ENCODE measurements around the gene SLC33A1. TPM values are rescaled to one million over a fixed set of nuclear protein-coding genes. Genes with fewer than 3 reads are reported as not detected.

The SLC33A1 gene
- total RNA-seq, 1 experiment from 2014 or later = 23.3 TPM

DNA sequence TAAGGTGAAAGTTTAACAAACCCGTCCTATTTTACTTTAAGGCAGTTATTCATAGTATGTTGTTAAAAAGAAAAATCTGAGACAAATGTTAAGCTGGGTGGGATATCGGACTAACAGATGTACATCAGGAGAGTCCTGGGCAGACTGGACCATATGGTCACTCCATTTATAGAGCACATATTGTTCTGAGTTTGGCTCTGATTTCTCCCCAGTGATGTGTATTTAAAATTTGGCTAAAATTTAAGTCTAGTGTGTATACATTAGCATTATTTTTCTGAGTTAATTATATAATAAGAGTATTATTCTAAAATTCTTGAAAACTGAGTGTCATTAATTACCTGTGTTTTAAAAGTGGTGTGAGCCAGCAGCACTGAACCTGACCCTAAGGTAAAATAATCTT is 22.3 kb upstream of the SLC33A1 start:
- Histone ChIP-seq H4K20me1 (ENCODE audit: insufficient read depth) (peaks cover 40% of the 10 kb centered on the region; the same call in 1 of the 2 replicates), H3K27ac (ENCODE audit: low read depth, low read length) (no peak overlapping the region), H3K36me3 (ENCODE audit: control insufficient read depth in 1 of 2, insufficient read depth in 2 of 2, low read length in 2 of 2) (no peaks in the 10 kb centered on the region), H3K27me3 (ENCODE audit: insufficient read depth, low read length) (no peaks in the 10 kb centered on the region), H3K4me1 (ENCODE audit: control insufficient read depth in 1 of 2, insufficient read depth in 2 of 2, low read length in 2 of 2) (peaks cover 0 to 16% of the 10 kb centered on the region in 2 experiments; a peak in 2 of 4 replicates), H3K4me3 (replicated peaks in 1 of 2; ENCODE audit: low read depth in 1 of 2, low read length in 2 of 2) (no peak overlapping the region), H3K79me2 (ENCODE audit: insufficient read depth, low read length) (peaks cover 100% of the 10 kb centered on the region), H3K9me2 (ENCODE audit: insufficient read depth) (no peaks in the 10 kb centered on the region), H2AFZ (ENCODE audit: low read depth, low read length, poor library complexity, severe bottlenecking) (no peak overlapping the region), H3K4me2 (ENCODE audit: low read length) (no peak overlapping the region), H3K9ac (ENCODE audit: low read length) (no peak overlapping the region), H3K9me3 (ENCODE audit: control insufficient read depth in 1 of 2, insufficient read depth in 1 of 2, low read depth in 1 of 2, low read length in 2 of 2) (no peaks in the 10 kb centered on the region)
- intact Hi-C loops (cut with micrococcal nuclease) = no loop called here
- ATAC-seq (no peak), DNase-seq (ENCODE audit: low read depth, low spot score) (no peak)
- ChIA-PET CTCF (no interaction called here), RAD21 (ENCODE audit: low non-redundant PET in 1 of 2, low total read pairs in 2 of 2, uncharacterized antibody in 2 of 2, unreplicated experiment in 2 of 2) (no interaction called here), POLR2A (no interaction called here)
- TF ChIP-seq, protein P1, sequence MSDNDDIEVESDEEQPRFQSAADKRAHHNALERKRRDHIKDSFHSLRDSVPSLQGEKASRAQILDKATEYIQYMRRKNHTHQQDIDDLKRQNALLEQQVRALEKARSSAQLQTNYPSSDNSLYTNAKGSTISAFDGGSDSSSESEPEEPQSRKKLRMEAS (IDR thresholded peaks at IDR 0.05) = no peak
- TF ChIP-seq, protein P2, sequence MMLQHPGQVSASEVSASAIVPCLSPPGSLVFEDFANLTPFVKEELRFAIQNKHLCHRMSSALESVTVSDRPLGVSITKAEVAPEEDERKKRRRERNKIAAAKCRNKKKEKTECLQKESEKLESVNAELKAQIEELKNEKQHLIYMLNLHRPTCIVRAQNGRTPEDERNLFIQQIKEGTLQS (IDR thresholded peaks at IDR 0.05) = no peak
- TF ChIP-seq CBX3 (IDR thresholded peaks at IDR 0.05; ENCODE audit: low read depth) (no peak), ZNF274 (IDR thresholded peaks at IDR 0.05; ENCODE audit: low read depth, low read length) (no peak), ZFX (IDR thresholded peaks at IDR 0.05) (no peak), EZH2phosphoT487 (IDR thresholded peaks at IDR 0.05; ENCODE audit: borderline replicate concordance) (no peak), JUND (IDR thresholded peaks at IDR 0.05) (no peak), SP1 (IDR thresholded peaks at IDR 0.05; ENCODE audit: low read depth) (no peak), CEBPB (IDR thresholded peaks at IDR 0.05; ENCODE audit: low read depth) (no peak), YY1 (IDR thresholded peaks at IDR 0.05; ENCODE audit: extremely low read depth, insufficient replicate concordance, low read depth, low read length) (no peak)
- TF ChIP-seq, protein P3, sequence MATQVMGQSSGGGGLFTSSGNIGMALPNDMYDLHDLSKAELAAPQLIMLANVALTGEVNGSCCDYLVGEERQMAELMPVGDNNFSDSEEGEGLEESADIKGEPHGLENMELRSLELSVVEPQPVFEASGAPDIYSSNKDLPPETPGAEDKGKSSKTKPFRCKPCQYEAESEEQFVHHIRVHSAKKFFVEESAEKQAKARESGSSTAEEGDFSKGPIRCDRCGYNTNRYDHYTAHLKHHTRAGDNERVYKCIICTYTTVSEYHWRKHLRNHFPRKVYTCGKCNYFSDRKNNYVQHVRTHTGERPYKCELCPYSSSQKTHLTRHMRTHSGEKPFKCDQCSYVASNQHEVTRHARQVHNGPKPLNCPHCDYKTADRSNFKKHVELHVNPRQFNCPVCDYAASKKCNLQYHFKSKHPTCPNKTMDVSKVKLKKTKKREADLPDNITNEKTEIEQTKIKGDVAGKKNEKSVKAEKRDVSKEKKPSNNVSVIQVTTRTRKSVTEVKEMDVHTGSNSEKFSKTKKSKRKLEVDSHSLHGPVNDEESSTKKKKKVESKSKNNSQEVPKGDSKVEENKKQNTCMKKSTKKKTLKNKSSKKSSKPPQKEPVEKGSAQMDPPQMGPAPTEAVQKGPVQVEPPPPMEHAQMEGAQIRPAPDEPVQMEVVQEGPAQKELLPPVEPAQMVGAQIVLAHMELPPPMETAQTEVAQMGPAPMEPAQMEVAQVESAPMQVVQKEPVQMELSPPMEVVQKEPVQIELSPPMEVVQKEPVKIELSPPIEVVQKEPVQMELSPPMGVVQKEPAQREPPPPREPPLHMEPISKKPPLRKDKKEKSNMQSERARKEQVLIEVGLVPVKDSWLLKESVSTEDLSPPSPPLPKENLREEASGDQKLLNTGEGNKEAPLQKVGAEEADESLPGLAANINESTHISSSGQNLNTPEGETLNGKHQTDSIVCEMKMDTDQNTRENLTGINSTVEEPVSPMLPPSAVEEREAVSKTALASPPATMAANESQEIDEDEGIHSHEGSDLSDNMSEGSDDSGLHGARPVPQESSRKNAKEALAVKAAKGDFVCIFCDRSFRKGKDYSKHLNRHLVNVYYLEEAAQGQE (IDR thresholded peaks at IDR 0.05; ENCODE audit: low read depth) = no peak
- TF ChIP-seq, protein P4, sequence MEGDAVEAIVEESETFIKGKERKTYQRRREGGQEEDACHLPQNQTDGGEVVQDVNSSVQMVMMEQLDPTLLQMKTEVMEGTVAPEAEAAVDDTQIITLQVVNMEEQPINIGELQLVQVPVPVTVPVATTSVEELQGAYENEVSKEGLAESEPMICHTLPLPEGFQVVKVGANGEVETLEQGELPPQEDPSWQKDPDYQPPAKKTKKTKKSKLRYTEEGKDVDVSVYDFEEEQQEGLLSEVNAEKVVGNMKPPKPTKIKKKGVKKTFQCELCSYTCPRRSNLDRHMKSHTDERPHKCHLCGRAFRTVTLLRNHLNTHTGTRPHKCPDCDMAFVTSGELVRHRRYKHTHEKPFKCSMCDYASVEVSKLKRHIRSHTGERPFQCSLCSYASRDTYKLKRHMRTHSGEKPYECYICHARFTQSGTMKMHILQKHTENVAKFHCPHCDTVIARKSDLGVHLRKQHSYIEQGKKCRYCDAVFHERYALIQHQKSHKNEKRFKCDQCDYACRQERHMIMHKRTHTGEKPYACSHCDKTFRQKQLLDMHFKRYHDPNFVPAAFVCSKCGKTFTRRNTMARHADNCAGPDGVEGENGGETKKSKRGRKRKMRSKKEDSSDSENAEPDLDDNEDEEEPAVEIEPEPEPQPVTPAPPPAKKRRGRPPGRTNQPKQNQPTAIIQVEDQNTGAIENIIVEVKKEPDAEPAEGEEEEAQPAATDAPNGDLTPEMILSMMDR (IDR thresholded peaks at IDR 0.05 in 2 of 3, conservative IDR thresholded peaks at IDR 0.05 in 1 of 3; ENCODE audit: borderline replicate concordance in 1 of 3, insufficient read depth in 1 of 3, low read depth in 2 of 3, low read length in 2 of 3) = no peak
- BruUV-seq (replicated peaks) = no TSS peak

All from HCT116 (cell line).